ENCODE measurements around the gene GLMP.

The GLMP gene

GRCh38 chr1:156253634-156254033 is 41.8 kb downstream of the GLMP start:
- in situ Hi-C loops (cut with HindIII; ENCODE audit: low sequenced_read_pairs) = no loop called here

- in situ Hi-C loops (cut with HindIII; ENCODE audit: low sequenced_read_pairs) = no loop called here
Measured at GRCh38 chr1:156251527-156251926, 44.0 kb downstream of the GLMP start.

GRCh38 chr1:156249593-156249992 is 45.9 kb downstream of the GLMP start:
- in situ Hi-C loops (cut with HindIII; ENCODE audit: low sequenced_read_pairs) = no loop called here

GRCh38 chr1:156248323-156248683 is 47.2 kb downstream of the GLMP start:
- in situ Hi-C loops (cut with HindIII; ENCODE audit: low sequenced_read_pairs) = no loop called here

GRCh38 chr1:156247460-156248322 is 47.8 kb downstream of the GLMP start, which contains the start of gene PAQR6:
PAQR6 (minus strand) TSS chr1:156248056; CDS start chr1:156246731, 1,325 bp downstream.
- in situ Hi-C loops (cut with HindIII; ENCODE audit: low sequenced_read_pairs) = no loop called here

DNA sequence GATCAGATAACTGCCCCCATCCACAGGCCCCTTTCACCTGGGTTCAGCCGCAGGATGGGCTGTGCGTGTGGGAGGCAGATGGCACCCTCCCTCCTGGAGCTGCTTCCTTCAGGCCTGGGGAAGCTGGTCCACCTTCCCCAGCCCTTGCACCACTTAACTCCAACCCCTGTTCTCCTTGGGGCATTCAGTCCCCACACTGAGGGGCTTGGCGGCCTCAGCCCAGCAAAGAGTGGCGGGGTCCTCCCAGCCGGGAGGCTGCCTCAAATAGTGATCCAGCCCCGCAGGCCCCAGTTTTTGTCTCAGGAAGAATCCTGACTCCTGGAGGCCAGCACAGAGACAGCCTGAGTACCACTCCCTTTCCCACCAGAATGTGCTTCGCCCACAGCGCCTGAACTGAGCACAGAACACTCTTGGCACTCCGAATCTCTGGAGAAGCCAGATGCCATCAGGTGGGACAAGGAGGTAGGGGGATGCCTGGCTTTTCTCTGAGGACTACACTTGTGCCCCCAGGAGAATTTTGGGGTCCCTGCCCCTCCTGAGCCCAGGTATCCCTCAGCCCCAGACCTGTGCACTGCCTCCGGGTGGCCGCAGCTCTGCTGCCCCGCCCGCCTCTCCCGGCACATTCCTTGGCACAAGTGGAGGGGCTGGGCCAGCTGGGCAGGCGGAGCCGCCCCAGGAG is 48.6 kb downstream of the GLMP start:
- in situ Hi-C loops (cut with HindIII; ENCODE audit: low sequenced_read_pairs) = no loop called here

GRCh38 chr1:156246241-156246780 is 49.2 kb downstream of the GLMP start:
- in situ Hi-C loops (cut with HindIII; ENCODE audit: low sequenced_read_pairs) = no loop called here

GRCh38 chr1:156245451-156246232 is 49.8 kb downstream of the GLMP start:
- in situ Hi-C loops (cut with HindIII; ENCODE audit: low sequenced_read_pairs) = no loop called here

DNA sequence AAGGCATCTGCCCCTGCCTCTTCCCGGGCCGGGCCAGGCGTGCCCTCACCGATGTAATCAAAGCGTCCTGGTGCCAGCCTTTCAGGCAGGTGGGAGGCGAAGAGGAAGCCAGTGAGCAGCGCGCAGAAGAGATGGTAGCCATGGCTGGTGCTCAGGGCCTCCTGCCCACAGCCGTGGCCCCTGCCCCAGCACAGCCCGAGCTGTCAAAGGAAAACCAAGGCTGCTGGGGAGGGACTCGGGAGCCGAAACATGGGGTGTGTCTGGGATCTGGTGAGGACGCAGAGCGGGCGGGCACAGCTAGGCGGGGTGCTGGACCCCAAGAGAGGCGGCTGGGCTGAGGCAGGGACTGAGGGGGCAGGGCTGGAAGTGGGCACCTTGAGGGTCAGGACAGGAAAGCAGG is 50.8 kb downstream of the GLMP start:
- in situ Hi-C loops (cut with HindIII; ENCODE audit: low sequenced_read_pairs) = no loop called here

GRCh38 chr1:156244126-156244525 is 51.4 kb downstream of the GLMP start:
- in situ Hi-C loops (cut with HindIII; ENCODE audit: low sequenced_read_pairs) = no loop called here

DNA sequence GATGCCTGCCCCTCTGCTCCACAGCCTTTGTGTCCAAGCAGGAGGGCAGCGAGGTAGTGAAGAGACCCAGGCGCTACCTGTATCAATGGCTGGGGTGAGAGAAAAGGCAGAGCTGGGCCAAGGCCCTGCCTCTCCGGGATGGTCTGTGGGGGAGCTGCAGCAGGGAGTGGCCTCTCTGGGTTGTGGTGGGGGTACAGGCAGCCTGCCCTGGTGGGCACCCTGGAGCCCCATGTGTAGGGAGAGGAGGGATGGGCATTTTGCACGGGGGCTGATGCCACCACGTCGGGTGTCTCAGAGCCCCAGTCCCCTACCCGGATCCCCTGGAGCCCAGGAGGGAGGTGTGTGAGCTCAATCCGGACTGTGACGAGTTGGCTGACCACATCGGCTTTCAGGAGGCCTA is 52.7 kb downstream of the GLMP start:
- in situ Hi-C loops (cut with HindIII; ENCODE audit: low sequenced_read_pairs) = no loop called here

All from DLD1 (cell line).